ENCODE data around the gene CAVIN2.

DNA sequence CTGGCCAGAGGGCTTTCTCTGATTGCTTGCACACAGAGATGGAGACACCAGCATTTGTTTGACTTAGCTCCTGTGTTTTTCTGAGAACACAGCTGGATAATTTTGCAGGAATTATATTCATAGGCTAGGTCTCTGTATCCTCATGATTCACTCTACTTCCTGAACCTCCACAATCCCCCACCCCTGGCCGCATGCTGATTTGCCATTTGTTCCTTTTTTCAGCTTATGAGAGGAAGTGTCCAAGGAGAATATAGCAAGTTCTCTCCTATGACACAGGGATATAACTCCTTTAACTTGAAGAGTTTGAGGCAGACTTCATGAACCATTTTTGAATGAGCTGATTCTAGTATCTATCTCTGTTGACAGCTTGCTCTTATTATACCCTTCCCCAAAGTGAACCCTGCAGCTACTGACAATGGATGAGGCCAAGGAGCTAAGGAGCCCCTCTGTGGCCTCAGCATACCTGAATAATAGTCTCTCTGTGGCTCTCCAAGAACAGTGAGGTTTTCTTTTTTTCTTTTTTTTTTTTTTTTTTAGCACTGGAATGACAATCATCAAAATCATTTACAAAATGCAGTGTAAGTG lies 15.4 kb downstream of the CAVIN2 start:
- TF ChIP-seq, protein P1, sequence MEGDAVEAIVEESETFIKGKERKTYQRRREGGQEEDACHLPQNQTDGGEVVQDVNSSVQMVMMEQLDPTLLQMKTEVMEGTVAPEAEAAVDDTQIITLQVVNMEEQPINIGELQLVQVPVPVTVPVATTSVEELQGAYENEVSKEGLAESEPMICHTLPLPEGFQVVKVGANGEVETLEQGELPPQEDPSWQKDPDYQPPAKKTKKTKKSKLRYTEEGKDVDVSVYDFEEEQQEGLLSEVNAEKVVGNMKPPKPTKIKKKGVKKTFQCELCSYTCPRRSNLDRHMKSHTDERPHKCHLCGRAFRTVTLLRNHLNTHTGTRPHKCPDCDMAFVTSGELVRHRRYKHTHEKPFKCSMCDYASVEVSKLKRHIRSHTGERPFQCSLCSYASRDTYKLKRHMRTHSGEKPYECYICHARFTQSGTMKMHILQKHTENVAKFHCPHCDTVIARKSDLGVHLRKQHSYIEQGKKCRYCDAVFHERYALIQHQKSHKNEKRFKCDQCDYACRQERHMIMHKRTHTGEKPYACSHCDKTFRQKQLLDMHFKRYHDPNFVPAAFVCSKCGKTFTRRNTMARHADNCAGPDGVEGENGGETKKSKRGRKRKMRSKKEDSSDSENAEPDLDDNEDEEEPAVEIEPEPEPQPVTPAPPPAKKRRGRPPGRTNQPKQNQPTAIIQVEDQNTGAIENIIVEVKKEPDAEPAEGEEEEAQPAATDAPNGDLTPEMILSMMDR (IDR thresholded peaks at IDR 0.05) = no peak
- TF ChIP-seq EP300 (IDR thresholded peaks at IDR 0.05) (no peak), POLR2A (IDR thresholded peaks at IDR 0.05) (no peak)
